GM19452 (cell line): ENCODE data around the gene ZNF41.
"Not testable (repeated sequence)": the region's sequence is repeated elsewhere in the genome, so short reads cannot be mapped to it uniquely, and the experiment has no call there.

Experiments
- ATAC-seq: cut with Tn5 transposase; IDR thresholded peaks from one replicate; pipeline ENCODE4 v1.9.1; 2021; ENCODE audit not compliant: unreplicated experiment

The ZNF41 gene

DNA sequence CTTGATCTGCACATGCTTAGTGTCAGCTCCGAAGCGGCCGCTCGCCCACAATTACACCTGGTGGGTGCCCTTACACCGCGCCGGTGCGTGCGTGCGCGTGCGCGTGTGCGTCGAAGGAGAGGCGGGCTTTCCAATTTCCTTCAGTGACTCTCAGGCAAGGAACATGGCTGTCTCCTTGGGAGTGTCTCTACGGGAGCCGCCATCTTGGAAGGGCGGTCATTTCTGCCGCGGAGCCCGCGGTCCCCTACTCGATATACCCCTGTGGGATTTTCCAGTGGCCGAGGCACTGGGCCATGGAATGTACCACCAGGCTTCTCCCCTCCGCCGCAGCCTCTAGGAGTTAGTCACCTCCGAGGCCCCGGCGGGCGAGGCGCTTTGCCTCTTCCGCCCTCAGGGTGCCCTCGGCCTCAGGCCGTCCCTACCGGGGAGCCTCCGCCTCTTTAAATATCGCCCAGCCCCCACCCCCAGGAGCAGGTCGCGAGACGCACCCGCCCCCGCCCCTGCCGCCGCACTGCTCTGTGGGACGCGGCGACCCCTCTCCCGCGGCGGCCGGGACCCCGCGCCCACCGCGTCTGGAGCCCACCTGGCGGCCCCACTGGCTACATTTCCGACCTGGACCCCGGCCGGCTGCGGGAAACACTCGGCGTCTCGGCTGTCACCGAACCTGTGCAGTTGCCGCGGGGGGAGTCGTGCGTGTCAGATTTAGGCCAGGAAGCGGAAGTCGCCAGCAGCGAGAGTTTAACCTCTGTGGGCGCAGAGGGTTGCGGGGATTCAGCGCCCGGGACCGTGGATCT, at the start of gene ZNF41:
Gene ZNF41 (minus strand): TSS at position 711 of the 794 bp plus-strand sequence. CDS start 15,741 bp downstream, outside the sequence.
- peak; percentile 90 for ATAC-seq

DNA sequence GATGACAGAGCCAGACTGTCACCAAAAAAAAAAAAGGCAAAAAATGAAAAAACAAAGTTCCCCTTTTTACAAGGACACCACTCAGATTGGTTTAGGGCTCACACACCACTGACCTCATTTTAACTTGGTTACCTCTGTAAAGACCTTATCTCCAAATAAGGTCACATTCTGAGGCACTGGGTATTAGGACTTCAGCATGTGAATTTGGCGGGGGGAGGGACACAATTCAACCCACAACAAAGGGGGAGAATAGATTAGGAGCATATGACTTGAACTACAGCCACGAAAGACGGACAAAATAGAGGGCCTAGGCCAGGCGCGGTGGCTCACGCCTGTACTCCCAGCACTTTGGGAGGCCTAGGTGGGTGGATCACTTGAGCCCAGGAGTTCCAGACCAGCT, 47.0 kb upstream of the ZNF41 start:
- no peak for ATAC-seq

DNA sequence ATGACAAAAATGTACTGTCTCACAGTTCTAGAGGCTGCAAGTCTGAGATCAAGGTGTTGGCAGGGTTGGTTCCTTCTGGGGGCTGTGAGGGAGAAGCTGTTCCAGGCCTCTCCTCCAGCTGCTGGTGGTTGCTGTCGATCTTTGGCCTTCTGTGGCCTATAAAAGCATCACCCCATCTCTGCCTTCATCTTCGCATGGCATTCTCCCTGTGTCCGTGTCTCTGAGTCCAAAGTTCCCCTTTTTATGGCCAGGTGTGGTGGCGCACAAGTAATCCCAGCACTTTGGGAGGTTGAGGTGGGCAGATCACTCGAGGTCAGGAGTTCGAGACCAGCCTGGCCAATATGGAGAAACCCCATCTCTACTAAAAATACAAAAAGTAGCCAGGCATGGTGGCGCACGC, 46.5 kb upstream of the ZNF41 start:
- ATAC-seq, result no peak

DNA sequence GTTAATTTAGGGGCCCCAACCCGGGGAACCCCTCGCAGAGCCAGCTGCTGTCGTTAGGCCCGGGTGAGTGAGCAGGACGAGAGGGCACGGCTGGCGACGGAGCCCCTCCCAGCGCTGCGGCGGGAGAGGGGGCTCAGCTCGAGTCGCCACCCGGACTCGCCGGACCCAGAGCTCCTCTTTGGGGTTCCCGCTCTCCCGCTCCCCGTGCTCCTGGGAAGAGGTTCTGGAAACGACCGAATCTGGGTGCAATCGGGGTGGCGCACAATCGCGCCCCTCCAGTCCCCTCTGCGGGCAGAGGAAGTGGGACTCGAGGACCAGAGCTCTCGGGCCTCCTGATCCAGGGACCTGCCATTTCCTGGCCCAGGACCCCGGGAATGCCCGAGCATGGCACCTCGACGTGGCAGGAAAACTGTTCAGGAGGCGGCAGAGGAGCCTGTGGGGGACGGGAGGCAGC, 40.7 kb upstream of the ZNF41 start:
- no peak for ATAC-seq

DNA sequence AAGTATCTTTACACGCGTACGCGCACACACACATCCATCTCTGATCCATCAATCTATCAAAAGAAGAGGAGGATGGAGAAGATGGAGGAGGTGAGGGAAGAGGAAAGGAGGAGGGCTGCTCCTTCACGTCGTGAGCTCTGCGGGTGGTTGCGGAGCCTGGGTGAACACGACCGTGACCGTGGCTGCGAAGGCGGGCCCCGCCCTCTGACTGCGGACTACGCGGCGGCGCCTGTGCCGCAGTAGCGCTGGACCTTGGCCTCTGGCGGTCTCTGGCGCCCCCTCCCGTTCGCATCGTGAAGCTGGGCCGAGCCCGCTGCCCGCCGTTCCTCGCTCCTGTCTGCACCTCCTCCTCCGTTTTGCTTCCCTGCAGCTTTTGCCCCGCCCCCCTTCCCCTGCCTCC, 40.3 kb upstream of the ZNF41 start:
- ATAC-seq, result peak; percentile 78

DNA sequence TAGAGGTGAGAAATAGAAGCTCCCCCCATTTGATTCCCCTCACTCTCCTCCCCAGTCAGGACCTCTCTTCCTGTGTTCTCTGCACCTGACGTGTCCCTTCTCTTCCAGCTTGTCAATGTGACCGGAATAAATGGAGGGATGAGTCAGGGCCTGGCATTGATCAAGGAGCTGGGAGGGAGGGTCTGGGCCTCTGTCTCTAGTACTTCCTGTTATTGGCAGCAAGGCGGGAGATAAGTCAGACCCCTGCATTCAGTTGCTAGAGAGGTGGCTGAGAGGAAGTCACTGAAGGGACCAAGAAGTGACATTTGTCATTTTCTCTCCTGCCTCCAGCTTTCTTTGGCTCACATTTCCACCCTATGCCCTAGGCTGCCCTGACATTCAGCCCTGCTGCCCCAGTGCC, 35.1 kb upstream of the ZNF41 start:
- ATAC-seq, result no peak

DNA sequence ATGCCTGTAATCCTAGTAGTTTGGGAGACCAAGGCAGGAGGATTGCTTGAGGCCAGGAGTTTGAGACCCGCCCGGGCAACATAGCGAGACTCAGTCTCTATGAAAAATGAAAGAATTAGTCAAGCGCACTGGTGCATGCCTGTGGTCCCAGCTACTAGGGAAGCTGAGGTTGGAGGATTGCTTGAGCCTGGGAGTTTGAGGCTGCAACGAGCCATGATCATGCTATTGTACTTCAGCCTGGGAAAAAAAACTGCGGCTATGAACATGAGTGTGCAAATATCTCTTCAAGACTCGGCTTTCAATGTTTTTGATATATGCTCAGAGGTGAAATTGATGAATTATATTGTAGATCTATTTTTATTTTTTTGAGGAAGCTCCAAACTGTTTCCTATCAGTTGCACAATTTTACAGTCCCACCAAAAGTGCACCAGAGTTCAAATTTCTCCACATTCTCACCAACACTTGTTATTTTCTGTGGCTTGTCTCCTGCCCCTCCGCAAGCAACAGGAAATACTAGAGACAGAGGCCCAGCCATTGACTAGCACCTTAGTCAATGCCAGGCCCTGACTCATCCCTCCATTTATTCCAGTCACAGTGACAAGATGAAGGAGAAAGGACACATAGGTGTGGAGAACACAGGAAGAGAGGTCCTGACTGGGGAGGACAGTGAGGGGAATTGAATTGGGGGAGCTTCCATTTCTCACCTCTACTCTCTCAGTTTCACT, 33.1 kb upstream of the ZNF41 start:
- ATAC-seq, result no peak

DNA sequence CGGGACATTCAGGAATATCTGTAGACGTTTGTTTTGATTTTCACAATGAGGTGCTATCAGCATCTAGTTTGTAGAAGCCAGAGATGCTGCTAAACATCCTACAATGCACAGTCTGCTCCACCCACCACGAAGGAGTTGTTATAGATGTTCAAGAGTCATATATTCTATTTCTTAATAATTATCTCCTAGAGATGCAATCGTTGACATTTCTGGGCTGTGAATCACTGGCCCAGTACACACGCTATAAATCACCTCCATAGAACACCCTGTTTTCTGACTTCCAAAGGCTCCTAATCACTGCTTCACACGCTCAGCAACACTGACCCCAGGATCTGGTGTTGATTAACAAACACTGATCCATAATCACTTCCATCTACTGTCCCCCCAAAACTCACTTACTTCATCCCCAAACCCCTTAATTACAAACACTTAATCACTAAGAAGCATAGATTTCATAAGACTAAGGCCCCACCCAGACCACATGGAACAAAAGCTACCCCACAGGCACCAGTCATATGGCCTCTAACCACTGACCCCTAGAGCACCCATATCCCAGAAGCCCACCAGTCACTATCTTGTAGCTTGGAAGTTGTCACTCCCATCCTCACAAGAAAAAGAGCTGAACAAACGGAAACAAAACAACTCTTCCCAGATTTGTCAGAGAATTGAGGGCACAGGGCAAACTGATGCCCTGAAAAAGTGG, 31.7 kb upstream of the ZNF41 start:
- no peak for ATAC-seq

DNA sequence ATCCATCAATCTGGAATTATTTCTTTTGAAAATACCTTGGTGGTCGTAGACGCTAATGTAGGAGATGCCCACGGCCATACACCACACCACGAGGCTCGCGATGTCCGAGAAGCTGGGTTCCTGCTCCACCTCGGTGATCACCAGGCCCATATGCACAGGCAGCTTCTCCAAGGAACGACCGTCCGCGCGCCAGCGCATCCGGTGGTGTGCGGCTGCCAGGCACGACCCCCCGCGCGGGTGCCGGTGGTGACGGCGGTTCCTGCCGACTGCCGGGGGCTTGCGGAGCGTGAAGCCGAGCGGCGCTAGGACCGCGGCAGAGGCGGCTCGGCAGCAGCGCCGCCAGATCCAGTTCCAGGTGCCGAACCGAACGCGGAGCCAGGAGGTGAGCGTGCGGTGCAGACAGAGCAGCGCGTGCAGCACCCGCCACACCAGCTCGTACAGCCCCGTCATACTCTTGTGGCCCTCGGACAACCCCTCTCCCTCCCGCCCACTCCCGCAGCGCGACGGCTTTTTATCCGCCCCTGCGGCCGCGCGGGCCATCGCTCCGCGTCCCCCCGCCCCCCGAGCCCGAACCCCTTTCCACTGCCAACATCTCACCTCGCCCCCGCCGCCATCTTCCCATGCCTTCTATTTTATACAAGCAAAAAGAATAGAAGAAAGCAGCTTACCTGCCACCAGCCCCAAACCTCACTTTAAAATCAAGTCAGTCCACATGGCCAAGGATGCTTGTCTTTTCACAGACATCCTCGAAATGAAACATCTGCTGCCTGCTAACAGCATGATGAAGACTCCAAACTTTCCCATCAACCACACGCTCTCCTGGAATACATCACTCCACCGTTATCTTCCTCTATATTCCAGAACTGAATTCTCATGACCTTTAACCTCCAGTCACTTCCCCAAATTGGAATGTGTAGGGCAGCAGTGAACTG, 30.3 kb upstream of the ZNF41 start:
- ATAC-seq, result not testable (repeated sequence)

DNA sequence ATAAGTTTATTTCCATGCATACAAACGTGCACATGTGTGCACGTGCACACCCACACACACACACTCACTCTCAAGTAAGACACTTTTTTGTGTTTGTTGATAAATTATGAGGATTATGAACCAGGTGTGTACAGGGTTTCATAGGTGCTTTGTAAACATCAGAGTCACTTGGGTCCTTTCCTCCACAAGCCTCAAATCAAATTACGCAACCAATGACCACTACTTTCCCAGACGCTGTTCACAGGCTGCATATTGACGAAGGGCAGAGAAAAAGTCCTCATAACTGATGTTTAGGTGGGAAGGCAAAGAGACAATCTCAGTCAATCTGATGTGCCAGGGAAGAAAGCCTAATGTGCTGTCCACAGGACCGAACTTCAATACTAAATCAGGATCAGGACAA, 29.4 kb upstream of the ZNF41 start:
- not testable (repeated sequence) for ATAC-seq

DNA sequence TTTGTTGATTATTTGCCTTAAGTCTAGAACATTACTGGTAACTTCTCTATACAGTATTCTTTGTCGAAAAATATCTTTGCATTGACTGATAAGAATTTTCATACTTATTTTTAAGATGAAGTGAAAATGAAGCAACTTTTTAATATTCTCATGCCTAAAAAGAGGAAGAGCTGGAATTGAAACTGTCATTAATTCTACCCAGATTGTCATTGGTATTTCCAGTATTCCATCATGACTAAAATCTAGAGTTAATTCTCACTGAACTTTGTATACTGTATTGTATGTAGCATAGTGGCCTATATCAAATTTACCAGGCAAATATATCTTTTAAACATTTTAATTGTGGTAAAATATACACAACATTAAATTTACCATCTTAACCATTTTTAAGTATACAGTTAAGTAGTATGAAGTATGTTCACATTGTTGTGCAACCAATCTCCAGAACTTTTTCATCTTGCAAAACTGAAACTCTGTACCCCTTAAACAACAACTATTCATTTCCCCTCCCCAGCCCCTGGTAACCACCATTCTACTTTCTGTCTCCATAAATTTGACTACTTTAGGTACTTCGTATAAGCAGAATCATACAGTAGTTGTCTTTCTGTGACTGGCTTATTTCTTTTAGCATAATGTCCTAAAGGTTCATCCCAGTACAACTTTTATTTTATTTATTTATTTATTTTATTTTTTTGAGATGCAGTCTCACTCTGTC, 24.3 kb upstream of the ZNF41 start:
- ATAC-seq, result no peak

DNA sequence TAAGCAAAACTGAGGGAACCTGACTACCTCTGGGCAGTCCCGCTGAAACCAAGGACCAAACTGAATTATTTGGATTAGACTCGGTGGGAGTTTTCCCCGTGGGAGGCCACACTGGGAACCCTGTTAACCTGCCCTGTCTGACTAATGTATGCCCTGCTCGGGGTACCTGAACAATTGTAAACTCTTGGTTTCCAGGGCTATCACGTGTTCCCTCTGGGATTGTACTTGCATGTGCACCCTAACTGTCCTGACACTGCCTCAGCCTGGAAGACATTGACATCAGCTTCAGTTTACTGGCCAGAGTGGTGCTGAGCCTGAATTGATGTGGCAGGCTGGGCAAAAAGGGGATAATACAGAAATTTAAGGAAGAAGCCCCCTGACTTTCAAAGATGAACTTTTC, 20.1 kb upstream of the ZNF41 start:
- ATAC-seq, result no peak

DNA sequence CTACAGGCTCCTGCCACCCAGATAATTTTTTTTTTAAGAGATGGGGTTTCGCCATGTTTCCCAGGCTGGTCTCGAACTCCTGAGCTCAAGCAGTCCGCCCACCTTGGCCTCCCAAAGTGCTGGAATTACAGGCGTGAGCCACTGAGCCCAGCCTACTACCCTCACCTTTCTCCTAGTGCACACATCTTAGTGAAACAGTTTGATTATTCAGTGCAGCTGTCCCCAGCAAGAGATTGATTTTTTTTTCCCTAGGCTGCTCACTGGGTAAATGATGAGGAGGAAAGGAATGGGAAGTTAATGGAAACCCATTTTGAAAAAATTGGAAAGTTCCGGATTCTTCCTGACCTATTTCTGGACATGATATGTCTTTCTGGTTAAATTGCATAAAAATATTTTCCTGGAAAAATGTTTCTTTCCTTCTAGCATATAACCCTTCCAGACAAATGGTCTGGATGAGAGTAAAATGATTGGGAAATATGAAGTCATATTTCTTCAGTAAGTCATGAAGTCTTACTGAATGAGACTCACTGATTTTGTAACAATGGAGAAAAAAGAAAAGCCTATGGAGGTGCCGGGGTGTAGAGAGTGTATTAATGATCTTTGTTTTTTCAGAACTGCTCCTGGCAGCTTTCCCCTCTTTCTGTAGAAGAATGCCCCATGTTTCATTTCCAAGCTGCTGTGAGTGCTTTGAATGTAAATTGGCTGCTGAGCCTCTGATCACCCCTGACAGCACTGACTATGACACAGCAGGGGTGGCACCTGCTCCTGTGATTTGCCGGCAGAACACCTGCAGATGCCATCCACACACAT, 19.5 kb upstream of the ZNF41 start:
- ATAC-seq, result no peak

DNA sequence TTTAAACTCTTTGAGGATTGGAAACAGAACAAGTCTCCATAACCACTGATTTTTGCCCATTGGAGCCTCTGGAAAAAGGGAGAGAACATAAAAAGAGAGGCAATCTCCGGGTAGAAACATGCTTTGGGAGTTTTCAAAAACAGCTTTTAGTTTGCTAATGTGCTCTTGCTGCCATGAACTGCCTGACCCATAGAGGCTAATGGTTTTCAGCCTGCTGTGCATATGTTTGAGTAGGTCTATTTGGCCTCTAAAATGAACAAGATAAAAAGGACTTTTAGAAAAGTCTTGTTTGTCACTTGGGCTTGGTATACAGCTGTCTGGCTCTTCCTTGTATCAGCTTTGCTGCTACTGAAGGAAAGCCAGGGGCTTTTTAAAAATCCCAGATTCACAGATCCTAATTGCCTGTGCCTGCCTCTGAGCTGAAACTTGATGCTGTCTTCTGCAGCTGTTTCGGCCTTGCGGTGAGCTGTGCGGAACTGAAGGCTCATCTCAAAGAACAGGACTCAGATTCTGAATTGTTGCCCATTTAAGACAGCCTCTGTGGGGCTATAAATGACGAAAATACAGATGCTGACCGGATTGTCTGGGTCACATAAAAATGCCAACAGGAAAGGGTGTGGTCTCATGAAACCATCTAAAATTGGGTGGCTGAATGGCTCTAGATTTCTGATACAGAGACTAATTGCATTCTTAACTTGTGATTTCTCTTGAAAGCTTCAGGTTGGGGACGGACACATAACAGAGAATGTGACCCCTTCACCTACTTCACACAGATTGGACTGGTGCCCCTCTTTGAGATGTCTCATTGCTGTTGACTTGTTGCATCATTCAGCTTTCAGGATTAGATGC, 18.4 kb upstream of the ZNF41 start:
- no peak for ATAC-seq

DNA sequence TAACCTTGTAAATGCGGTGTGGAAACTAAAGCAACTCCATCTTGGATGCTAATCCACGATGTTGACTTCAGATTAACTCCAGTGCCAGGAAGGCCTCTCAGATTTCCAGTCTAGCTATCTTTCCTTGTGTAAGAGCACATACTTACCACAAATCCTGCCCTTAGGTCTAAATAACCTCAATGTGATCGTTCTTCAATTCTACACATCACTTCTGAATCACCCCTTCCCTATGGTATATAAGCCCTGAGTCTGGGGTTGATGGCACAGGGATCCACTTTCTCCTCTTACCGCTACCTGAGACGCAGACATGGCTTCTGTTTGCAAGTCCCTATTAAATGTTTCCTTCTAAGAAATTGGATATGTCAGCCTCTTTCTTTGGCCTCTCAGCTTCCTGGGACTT, 17.5 kb upstream of the ZNF41 start:
- no peak for ATAC-seq

DNA sequence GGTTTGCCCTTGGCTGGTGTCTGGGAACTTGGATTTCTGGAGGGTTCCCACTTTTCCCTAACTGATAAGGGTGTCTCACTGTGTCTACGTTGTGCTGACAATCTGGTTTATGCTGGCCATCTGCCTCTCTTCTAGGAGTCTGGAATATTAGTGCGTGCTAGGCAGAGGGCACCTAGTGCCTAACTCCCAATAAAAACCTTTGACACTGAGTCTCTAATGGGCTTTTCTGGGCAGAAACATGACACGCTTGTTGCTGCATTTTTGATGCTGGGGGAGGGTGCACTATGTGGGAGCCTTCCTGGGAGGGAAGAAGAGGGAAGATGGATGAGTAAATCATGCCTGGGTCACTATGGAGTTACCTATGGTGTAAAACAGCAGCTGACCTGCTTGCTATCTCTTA, 16.3 kb upstream of the ZNF41 start:
- no peak for ATAC-seq

DNA sequence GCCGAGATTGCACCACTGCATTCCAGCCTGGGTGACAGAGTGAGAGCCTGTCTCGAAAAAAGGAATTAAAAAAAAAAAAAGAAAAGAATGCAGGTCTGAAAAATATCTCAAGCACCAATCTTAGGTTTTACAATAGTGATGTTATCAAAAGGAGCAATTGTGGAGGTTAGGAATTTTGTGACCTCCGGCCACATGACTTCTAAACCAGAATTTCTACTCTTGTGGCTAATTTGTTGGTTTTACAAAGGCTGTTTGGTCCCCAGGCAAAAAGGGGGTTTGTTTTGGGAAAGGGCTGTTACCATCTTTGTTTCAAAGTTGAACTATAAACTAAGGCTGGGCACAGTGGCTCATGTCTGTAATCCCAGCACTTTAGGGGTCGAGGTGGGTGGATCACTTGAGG, 15.4 kb upstream of the ZNF41 start:
- no peak for ATAC-seq

DNA sequence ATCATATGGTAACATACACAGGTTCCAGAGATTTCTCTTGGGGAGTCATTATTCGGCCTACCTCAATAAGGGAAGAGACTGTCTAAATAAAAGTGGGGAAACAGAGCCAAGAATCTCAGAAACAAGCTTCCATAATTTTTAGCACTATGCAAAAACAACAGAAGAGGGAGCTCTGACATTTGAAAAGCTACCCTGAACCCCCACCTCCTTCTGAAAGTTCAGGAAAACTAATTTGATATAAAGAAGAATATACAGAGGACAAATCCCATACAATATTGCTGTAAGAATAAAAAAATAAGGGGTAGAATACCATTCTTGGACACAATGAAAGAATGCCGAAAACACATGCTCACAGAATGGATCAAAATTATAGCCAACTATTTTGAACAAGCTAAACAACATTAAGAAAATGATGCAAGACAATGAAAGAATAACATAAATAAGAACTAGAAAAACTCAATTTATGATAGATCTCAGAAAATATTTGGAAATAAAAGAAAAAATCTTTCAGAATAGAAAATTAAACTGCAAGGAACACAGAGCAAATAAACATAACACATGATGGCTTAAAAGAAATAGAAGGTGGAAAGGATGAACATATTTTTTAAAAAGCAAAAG, 14.4 kb upstream of the ZNF41 start:
- no peak for ATAC-seq
